Activated naive CD4-positive, alpha-beta T cell treated with anti-CD3 and anti-CD28 coated beads, Interleukin-2, amount 50 U/mL, for 24 hours (primary cell): Measurements from ENCODE around the gene ADAM17.

Source experiments
- H3K27ac Mint-ChIP-seq: one replicate; pipeline ENCODE4 v1.8.0; 2021; ENCODE audit warnings: mild to moderate bottlenecking, mixed read lengths
- H3K27me3 Mint-ChIP-seq: one replicate; pipeline ENCODE4 v1.8.0; 2021; ENCODE audit warnings: mixed read lengths
- H3K36me3 Mint-ChIP-seq: one replicate; pipeline ENCODE4 v1.8.0; 2021; ENCODE audit warnings: mixed read lengths
- H3K4me1 Mint-ChIP-seq: one replicate; pipeline ENCODE4 v1.8.0; 2021; ENCODE audit warnings: mixed read lengths
- H3K4me3 Mint-ChIP-seq: one replicate; pipeline ENCODE4 v1.8.0; 2021; ENCODE audit warnings: mild to moderate bottlenecking, mixed read lengths
- H3K9me3 Mint-ChIP-seq: one replicate; pipeline ENCODE4 v1.8.0; 2021; ENCODE audit warnings: mixed read lengths

The ADAM17 gene

DNA sequence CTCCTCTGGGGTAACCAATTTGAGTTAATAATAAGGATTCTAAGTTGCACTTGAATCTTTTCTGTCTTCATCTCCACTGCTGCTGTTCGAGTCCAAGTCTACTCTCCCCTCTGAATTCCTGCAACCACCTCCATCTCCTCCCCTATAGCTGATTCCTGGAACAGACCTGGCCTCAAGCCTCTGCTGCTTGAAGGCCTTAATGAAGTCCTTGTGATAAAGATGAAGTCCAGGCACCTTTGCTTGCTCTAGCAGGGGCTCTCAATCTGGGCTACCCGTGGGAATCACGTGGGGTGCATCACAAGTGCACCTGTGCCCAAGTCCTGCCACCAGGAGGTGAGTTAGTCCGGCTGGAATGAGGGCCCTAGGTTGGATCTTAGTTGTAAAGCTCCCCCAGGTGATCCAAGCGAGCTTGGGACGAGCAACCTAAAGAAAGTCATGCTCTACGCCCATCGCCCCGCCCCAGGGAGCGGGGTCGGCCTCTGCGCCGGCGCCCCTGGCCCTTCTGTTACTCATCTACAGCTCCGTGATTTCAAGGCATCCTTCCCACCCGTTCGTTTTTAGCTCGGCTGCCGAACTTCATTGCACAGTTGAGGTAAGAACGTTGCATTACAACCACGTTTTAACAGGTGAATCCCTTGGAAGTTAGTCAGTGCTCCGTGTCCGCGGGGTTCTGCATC lies 82.2 kb downstream of the ADAM17 start:
- H3K4me3 Mint-ChIP-seq: peak overlapping the region; percentile 81
- peaks cover 34% of the 10 kb centered on the region for H3K4me1 Mint-ChIP-seq
- H3K36me3 Mint-ChIP-seq: peaks cover 9% of the 10 kb centered on the region
- H3K9me3 Mint-ChIP-seq: no peaks in the 10 kb centered on the region
- H3K27me3 Mint-ChIP-seq: no peaks in the 10 kb centered on the region
- H3K27ac Mint-ChIP-seq: peak overlapping the region; percentile 70

DNA sequence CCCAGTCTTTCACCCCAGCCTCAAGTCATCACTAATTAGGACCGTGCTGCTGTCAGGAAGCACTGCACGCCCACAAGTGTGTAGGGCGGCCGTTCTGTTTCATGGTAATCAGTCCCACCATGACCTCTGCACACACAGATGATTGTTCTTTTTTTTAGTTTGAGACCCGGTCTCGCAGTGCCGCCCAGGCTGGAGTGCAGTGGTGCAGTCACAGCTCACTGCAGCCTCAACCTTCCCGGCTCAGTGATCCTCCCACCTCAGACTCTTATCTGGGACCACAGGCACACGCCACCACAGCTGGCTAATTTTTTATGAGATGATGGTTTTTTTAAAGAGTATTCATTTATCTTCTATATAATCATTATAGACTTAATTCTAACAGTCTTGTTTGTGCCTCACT lies 83.1 kb downstream of the ADAM17 start:
- H3K36me3 Mint-ChIP-seq: peaks cover 9% of the 10 kb centered on the region

DNA sequence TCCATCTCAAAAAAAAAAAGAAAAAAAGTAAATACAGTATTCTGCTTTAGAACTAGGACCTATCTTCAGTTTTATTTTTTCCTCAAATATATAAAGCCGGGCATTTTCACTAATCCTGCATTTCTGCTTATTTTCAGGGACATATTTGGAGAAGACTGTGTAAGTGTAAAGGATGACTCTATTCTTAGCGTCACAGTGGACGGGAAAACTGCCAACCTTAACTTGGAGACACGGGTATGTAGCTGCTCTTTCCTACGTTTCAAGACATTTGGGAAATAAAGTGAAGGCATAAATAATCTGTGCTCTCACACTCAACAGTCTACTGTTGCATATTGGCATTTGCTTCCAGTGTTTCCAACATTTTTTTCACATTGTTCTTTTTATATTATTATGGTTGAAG lies 84.4 kb downstream of the ADAM17 start:
- no peak overlapping the region for H3K27ac Mint-ChIP-seq
- peaks cover 14% of the 10 kb centered on the region for H3K4me1 Mint-ChIP-seq
- H3K4me3 Mint-ChIP-seq: no peak overlapping the region
- H3K36me3 Mint-ChIP-seq: peaks cover 8% of the 10 kb centered on the region
- H3K27me3 Mint-ChIP-seq: no peaks in the 10 kb centered on the region
- no peaks in the 10 kb centered on the region for H3K9me3 Mint-ChIP-seq

More for the DNA sequence above, 83.1 kb downstream of the ADAM17 start:
- peaks cover 25% of the 10 kb centered on the region for H3K4me1 Mint-ChIP-seq
- H3K27ac Mint-ChIP-seq: no peak overlapping the region
- H3K4me3 Mint-ChIP-seq: peak overlapping the region; percentile 4
- H3K9me3 Mint-ChIP-seq: no peaks in the 10 kb centered on the region
- no peaks in the 10 kb centered on the region for H3K27me3 Mint-ChIP-seq

DNA sequence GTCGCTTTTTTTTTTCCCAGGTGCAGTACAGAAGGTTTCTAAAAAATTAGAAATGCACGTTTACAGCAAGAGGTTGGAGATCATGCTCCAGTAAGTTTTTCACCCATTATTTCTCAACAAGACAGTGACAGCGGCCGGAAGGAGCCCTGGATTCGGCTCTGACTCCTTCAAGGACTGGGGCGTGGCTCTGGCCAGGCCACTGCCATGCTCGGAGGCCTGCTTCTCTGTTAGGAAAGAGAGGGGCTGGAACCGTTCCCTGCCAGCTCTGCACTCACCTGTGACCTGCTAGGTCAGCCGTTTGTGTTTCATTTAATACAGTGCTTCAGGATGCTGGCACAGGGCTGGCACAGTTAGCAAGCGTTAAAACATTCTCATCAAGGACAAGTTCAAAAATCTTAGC lies 87.9 kb downstream of the ADAM17 start:
- Mint-ChIP-seq H3K36me3 (peaks cover 6% of the 10 kb centered on the region), H3K4me1 (no peaks in the 10 kb centered on the region), H3K27me3 (no peaks in the 10 kb centered on the region), H3K4me3 (no peak overlapping the region), H3K9me3 (no peaks in the 10 kb centered on the region), H3K27ac (no peak overlapping the region)

DNA sequence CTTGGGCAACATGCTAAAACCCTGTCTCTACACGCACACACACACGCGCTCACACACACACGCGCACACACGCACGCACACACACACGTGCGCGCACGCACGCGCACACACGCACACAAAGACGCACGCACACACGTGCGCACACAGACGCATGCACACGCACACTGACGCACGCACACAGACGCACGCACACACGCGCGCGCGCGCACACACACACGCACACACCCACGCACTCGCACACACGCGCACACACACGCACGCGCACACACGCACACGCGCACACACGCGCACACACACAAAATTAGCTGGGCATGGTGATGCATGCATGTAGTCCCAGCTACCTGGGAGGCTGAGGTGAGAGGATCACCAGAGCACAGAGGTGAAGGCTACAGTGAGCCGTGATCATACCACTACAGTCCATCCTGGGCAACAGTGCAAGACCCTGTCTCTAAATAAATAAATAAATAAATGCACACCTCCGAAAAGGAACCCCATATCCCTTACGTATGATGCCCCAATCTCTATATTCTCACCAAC lies 89.4 kb downstream of the ADAM17 start:
- Mint-ChIP-seq H3K27ac (no peak overlapping the region), H3K36me3 (peaks cover 4% of the 10 kb centered on the region), H3K27me3 (no peaks in the 10 kb centered on the region), H3K4me1 (no peaks in the 10 kb centered on the region), H3K9me3 (no peaks in the 10 kb centered on the region), H3K4me3 (no peak overlapping the region)

DNA sequence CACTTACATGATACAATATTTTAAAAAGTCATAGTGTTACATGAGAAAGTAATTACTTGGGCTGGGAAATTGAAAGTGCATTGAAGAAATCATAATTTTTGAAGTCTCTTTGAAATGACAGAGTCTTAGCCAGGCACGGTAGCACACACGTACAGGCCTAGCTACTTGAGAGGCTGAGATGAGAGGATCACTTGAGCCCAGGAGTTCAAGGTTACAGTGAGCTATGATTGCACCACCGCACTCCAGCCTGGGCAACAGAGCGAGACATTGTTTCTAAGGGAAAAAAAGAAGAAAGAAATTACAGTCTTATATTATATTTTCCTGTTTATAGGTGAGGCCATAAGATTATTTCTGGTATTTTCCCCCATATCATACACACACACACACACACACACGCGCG lies 90.5 kb downstream of the ADAM17 start:
- Mint-ChIP-seq H3K4me1 (no peaks in the 10 kb centered on the region), H3K9me3 (no peaks in the 10 kb centered on the region), H3K36me3 (peaks cover 8% of the 10 kb centered on the region), H3K27ac (no peak overlapping the region), H3K27me3 (no peaks in the 10 kb centered on the region), H3K4me3 (no peak overlapping the region)

DNA sequence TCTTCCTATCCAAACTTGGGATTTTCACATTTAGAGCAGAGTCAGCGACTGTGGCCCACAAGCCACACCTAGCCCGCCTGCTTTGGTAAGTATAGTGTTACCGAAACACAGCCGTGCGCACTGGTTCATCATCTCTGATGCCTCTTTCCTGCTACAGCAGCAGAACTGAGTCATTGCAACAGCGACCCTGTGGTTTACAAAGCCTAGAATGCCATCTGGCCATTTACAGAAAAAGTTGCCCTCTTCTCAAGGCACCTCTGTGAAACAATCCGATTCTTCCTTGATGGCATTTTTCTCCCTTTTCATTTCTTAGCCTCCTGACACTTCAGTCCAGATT lies 92.0 kb downstream of the ADAM17 start:
- no peak overlapping the region for H3K27ac Mint-ChIP-seq
- no peaks in the 10 kb centered on the region for H3K4me1 Mint-ChIP-seq
- no peak overlapping the region for H3K4me3 Mint-ChIP-seq
- H3K27me3 Mint-ChIP-seq: no peaks in the 10 kb centered on the region
- no peaks in the 10 kb centered on the region for H3K9me3 Mint-ChIP-seq
- peaks cover 10% of the 10 kb centered on the region for H3K36me3 Mint-ChIP-seq

DNA sequence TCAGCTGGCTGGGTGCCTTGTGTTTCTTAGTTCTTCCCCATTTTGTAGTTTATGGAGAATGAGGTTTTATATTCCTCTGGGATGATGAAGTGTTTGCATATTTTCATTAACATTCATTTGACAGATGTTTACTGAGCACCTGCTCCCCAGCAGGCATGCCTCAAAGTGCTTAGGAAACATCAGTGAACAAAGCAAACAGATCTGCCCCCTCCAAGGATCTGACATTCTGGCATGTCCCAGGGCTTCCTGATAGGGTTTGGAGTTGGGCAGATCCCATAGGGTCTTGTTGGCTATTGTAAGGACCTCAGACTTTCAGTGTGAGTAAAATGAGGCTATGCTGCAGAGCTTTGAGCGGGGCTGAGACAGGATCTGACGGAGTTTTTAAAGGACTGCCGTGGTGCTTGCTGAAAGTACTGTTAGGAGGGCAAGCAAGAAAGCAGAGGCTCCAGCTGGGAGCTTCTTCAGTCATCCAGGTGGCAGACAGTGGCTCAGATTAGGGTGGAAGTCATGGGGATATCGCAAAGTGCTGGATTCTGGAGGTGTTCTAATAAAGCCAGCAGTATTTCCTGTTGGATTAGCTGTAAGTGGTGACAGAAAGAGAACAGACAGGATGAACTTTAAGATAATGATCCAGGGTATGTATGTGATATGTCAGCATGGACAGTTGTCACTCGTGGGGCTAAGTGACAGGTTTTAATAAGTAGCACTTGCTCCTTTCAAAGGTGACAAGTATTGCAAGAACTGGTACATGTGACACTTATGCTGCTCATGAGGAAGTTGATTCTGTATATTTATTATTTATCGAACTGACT lies 92.5 kb downstream of the ADAM17 start:
- Mint-ChIP-seq H3K36me3 (peaks cover 10% of the 10 kb centered on the region), H3K4me1 (no peaks in the 10 kb centered on the region), H3K27ac (no peak overlapping the region), H3K4me3 (no peak overlapping the region), H3K27me3 (no peaks in the 10 kb centered on the region), H3K9me3 (no peaks in the 10 kb centered on the region)

DNA sequence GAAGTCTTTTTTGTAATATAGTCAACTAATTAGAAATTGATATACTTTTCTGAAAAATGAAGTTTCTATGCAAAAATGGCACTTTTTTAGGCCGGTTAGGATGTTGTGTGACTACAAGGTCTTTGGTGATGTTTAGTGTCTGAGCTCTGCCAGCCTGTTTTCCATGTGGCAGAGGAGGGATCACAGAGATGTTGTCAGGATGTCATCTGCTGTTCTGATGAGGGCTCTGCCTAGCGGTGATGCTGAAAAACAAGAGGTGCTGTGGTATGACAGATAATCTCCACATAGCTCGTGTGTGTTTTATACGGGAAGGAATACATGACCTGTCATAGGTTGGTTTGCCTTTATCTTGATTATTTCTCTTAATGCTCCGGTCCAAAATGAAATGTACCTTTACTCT lies 93.3 kb downstream of the ADAM17 start:
- peaks cover 10% of the 10 kb centered on the region for H3K36me3 Mint-ChIP-seq
- H3K4me1 Mint-ChIP-seq: no peaks in the 10 kb centered on the region
- no peak overlapping the region for H3K4me3 Mint-ChIP-seq
- no peaks in the 10 kb centered on the region for H3K9me3 Mint-ChIP-seq
- H3K27ac Mint-ChIP-seq: no peak overlapping the region
- no peaks in the 10 kb centered on the region for H3K27me3 Mint-ChIP-seq

DNA sequence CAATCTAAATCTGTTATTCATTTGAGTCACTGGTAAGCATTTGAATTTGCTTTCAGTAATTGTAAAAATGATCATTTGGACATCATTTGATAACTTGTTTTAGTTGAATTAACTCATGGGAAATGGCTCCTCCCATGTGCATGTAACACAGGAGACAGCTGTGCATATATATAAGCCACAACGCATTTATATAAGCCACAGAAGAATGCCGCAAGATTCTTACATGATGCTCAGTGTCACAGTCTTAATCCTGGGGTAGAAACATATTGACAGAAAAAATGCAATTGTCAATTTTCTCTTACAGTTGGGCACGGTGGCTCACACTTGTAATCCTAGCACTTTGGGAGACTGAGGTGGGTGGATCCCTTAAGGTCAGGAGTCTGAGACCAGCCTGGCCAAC lies 94.6 kb downstream of the ADAM17 start:
- H3K4me1 Mint-ChIP-seq: no peaks in the 10 kb centered on the region
- no peak overlapping the region for H3K27ac Mint-ChIP-seq
- H3K27me3 Mint-ChIP-seq: no peaks in the 10 kb centered on the region
- H3K36me3 Mint-ChIP-seq: peaks cover 12% of the 10 kb centered on the region
- H3K9me3 Mint-ChIP-seq: no peaks in the 10 kb centered on the region
- no peak overlapping the region for H3K4me3 Mint-ChIP-seq

DNA sequence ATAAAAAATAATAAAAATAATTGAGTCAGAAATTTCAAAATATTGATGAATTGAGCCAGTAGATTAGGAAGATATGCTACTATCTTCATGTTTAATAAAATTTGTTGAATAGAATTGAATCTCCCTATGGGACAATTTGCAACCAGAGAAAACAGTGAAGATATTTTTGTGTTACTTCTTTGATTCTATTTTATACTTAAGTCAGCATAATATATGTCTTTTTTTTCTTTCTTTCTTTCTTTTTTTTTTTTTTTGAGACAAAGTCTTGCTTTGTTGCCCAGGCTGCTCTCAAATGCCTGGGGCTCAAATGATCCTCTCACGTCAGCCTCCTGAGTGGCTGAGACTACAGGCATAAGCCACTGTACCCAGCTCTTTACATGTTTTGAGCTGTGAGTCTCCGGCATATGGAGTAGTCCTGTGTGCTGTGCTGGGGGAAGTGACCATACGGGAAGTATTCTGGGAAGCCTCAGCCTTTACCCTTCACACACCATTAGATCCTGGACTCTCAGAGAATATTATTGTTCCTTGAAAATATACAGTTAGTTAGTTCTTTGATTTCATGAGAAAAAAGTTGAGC lies 95.1 kb downstream of the ADAM17 start:
- no peaks in the 10 kb centered on the region for H3K27me3 Mint-ChIP-seq
- H3K27ac Mint-ChIP-seq: no peak overlapping the region
- no peaks in the 10 kb centered on the region for H3K4me1 Mint-ChIP-seq
- peaks cover 12% of the 10 kb centered on the region for H3K36me3 Mint-ChIP-seq
- H3K9me3 Mint-ChIP-seq: no peaks in the 10 kb centered on the region
- H3K4me3 Mint-ChIP-seq: no peak overlapping the region

DNA sequence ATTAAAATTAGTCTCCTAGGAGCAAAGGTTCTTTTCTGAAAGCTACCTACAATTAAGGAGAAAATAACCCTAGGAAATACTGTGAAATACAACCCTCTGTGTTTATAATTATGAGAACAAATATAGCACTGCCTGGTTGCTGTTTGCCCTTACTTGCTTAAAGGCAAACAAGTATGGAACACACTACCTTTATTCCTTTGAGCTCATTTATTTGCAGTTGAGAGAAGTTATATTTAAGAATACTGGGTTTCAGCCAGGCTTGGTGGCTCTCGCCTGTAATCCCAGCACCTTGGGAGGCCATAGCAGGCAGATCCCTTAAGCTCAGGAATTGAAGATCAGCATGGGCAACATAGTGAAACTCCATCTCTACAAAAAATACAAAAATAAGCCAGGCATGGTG lies 104.4 kb downstream of the ADAM17 start:
- H3K4me3 Mint-ChIP-seq: no peak overlapping the region
- no peaks in the 10 kb centered on the region for H3K27me3 Mint-ChIP-seq
- H3K4me1 Mint-ChIP-seq: no peaks in the 10 kb centered on the region
- peaks cover 10% of the 10 kb centered on the region for H3K36me3 Mint-ChIP-seq
- H3K27ac Mint-ChIP-seq: no peak overlapping the region
- no peaks in the 10 kb centered on the region for H3K9me3 Mint-ChIP-seq

DNA sequence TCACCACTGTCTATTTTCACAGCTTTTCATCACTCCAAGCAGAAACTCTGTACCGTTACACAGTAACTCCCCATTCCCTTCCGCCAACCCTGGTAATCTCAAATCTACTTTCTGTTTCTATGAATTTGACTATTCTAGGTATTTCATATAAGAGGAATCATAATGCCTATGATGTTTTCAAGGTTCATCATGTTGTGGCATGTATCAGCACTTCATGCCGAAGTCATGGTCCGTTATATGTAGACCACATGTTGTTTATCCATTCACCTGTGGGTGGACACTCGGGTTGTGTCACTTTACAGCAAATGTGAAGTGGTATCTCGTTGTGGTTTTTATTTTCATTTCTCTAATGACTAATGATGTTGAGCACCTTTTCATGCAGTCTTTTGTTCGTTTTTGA lies 110.5 kb downstream of the ADAM17 start:
- Mint-ChIP-seq H3K4me3 (no peak overlapping the region), H3K27me3 (no peaks in the 10 kb centered on the region), H3K9me3 (no peaks in the 10 kb centered on the region), H3K36me3 (peaks cover 17% of the 10 kb centered on the region), H3K27ac (no peak overlapping the region), H3K4me1 (no peaks in the 10 kb centered on the region)

DNA sequence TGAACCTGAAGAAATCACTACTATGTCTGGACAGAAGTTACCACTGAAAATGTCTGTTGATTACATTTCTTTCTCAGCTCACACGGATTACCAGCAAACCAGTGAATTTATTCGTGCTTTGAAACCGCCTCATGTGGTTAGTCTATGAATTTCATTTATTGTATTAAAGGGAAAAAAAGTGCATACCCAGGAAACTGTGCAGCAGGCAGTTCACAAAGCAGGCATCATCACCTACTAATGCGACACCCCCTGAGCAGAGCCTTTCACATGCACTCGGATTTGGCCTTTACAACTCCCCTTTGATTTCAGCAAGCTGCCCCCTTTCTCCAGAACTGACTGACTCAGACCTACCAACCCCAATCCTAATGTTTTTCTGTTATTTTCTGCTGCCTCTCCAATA lies 112.1 kb downstream of the ADAM17 start:
- no peaks in the 10 kb centered on the region for H3K9me3 Mint-ChIP-seq
- no peak overlapping the region for H3K27ac Mint-ChIP-seq
- H3K27me3 Mint-ChIP-seq: no peaks in the 10 kb centered on the region
- H3K4me1 Mint-ChIP-seq: no peaks in the 10 kb centered on the region
- no peak overlapping the region for H3K4me3 Mint-ChIP-seq
- peaks cover 18% of the 10 kb centered on the region for H3K36me3 Mint-ChIP-seq

DNA sequence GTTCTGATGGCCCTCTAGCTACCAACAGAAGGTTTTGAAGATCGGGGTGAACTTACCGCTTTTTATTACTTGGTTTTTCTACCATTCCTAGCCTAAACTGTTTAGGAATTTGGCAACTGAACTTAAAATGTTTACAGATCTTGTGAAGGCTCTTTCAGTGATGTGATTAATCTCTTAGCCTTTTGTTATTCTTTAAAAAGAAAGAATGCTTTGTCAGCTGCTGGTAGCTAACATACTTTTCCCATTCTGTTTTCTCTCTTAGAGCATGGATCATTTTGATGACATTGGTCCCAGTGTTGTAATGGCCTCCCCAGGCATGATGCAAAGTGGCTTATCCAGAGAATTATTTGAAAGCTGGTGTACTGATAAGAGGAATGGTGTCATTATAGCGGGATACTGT lies 114.1 kb downstream of the ADAM17 start:
- Mint-ChIP-seq H3K27me3 (no peaks in the 10 kb centered on the region), H3K4me3 (no peak overlapping the region), H3K36me3 (peaks cover 24% of the 10 kb centered on the region), H3K27ac (no peak overlapping the region), H3K9me3 (no peaks in the 10 kb centered on the region), H3K4me1 (no peaks in the 10 kb centered on the region)

DNA sequence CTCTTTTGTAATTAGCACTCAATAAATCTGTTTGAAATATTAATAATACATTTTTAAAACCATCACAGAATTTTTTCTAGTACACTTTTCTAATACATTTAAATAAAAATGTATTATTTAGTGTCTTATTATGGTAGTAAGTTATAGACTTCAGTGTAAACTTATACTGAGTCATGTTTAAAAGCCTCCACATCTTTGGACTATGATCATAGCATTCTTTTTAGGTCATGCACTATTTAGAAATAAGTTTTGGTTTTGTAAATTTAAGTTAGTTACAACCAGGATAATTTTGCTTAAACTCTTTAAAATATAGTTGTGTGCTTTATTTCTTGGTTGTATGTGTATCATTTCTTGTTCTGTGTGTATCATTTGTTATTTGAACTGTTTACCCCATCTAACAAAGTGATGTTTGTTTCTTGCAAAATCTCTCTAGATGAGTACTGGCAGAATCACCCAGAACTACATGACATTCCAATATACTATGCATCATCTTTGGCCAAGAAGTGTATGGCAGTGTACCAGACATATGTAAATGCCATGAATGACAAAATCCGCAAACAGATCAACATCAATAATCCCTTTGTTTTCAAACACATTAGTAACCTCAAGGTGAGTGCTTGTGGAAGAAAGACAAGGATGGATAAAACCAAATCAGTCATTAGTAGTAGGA lies 115.4 kb downstream of the ADAM17 start:
- peaks cover 26% of the 10 kb centered on the region for H3K36me3 Mint-ChIP-seq
- H3K27me3 Mint-ChIP-seq: no peaks in the 10 kb centered on the region
- no peaks in the 10 kb centered on the region for H3K4me1 Mint-ChIP-seq
- H3K4me3 Mint-ChIP-seq: no peak overlapping the region
- no peaks in the 10 kb centered on the region for H3K9me3 Mint-ChIP-seq
- H3K27ac Mint-ChIP-seq: no peak overlapping the region
